ENCODE results near the gene MYMK.

The MYMK gene

GRCh38 chr9:133561976-133562554 lies 37.3 kb upstream of the MYMK start:
- no peak overlapping the region for H3K56ac ChIP-seq (ENCODE audit: low read length)
- H3K4me3 ChIP-seq (ENCODE audit: low read length): no peak overlapping the region
- H3K4me2 ChIP-seq (ENCODE audit: low read length): no peak overlapping the region
- H4K5ac ChIP-seq (ENCODE audit: low read length): no peak overlapping the region
- H3K27me3 ChIP-seq (ENCODE audit: insufficient read depth, low read length, poor library complexity): no peaks in the 10 kb centered on the region
- H3K4me1 ChIP-seq (ENCODE audit: control insufficient read depth, low read depth, low read length): peaks cover 12% of the 10 kb centered on the region
- H3K4ac ChIP-seq (ENCODE audit: low read depth, low read length): no peak overlapping the region
- H3K23ac ChIP-seq (ENCODE audit: low read length): no peak overlapping the region
- no peak overlapping the region for H3K27ac ChIP-seq (ENCODE audit: low read depth, low read length)
- H3K9ac ChIP-seq (ENCODE audit: low read length): no peak overlapping the region
- WGBS (ENCODE audit: extremely low coverage, insufficient coverage, low lambda C conversion rate): no CpG with 5 or more reads among the region's 32 CpGs
- no peak overlapping the region for H2AK5ac ChIP-seq (ENCODE audit: low read length)
- no peaks in the 10 kb centered on the region for H3K79me1 ChIP-seq (ENCODE audit: low read length)
- DNase-seq: no peak
- H3K18ac ChIP-seq (ENCODE audit: low read length): no peak overlapping the region
- H3K79me2 ChIP-seq (ENCODE audit: control insufficient read depth, insufficient read depth, low read length): no peaks in the 10 kb centered on the region
- no peak overlapping the region for H4K8ac ChIP-seq (ENCODE audit: low read depth, low read length)
- no peak overlapping the region for H2BK15ac ChIP-seq (replicated peaks; ENCODE audit: low read depth)
- no peak overlapping the region for H2BK120ac ChIP-seq (ENCODE audit: low read depth, low read length)
- H3K36me3 ChIP-seq (ENCODE audit: control insufficient read depth, insufficient read depth, low read length): no peaks in the 10 kb centered on the region
- no peak overlapping the region for H2BK5ac ChIP-seq (ENCODE audit: low read length)

- H3K4me1 ChIP-seq (ENCODE audit: control insufficient read depth, low read depth, low read length): peaks cover 12% of the 10 kb centered on the region
Measured at GRCh38 chr9:133560944-133561343, 36.2 kb upstream of the MYMK start.

GRCh38 chr9:133560311-133560710 lies 35.6 kb upstream of the MYMK start:
- H3K27me3 ChIP-seq (ENCODE audit: insufficient read depth, low read length, poor library complexity): no peaks in the 10 kb centered on the region
- no peaks in the 10 kb centered on the region for H3K79me2 ChIP-seq (ENCODE audit: control insufficient read depth, insufficient read depth, low read length)
- peaks cover 12% of the 10 kb centered on the region for H3K4me1 ChIP-seq (ENCODE audit: control insufficient read depth, low read depth, low read length)
- no peak overlapping the region for H2BK5ac ChIP-seq (ENCODE audit: low read length)
- H3K27ac ChIP-seq (ENCODE audit: low read depth, low read length): no peak overlapping the region
- H3K36me3 ChIP-seq (ENCODE audit: control insufficient read depth, insufficient read depth, low read length): no peaks in the 10 kb centered on the region
- H3K9ac ChIP-seq (ENCODE audit: low read length): no peak overlapping the region
- no CpG with 5 or more reads among the region's 15 CpGs for WGBS (ENCODE audit: extremely low coverage, insufficient coverage, low lambda C conversion rate)
- no peak overlapping the region for H3K4me2 ChIP-seq (ENCODE audit: low read length)
- no peak overlapping the region for H2BK120ac ChIP-seq (ENCODE audit: low read depth, low read length)
- H3K79me1 ChIP-seq (ENCODE audit: low read length): no peaks in the 10 kb centered on the region
- no peak overlapping the region for H2AK5ac ChIP-seq (ENCODE audit: low read length)
- H3K18ac ChIP-seq (ENCODE audit: low read length): no peak overlapping the region
- no peak overlapping the region for H4K8ac ChIP-seq (ENCODE audit: low read depth, low read length)
- no peak overlapping the region for H3K23ac ChIP-seq (ENCODE audit: low read length)
- DNase-seq: no peak
- no peak overlapping the region for H3K4me3 ChIP-seq (ENCODE audit: low read length)
- no peak overlapping the region for H4K5ac ChIP-seq (ENCODE audit: low read length)
- no peak overlapping the region for H3K4ac ChIP-seq (ENCODE audit: low read depth, low read length)
- peak overlapping the region; percentile 15 for H3K56ac ChIP-seq (ENCODE audit: low read length)
- H2BK15ac ChIP-seq (replicated peaks; ENCODE audit: low read depth): no peak overlapping the region

More at GRCh38 chr9:133560944-133561343, 36.2 kb upstream of the MYMK start:
- Histone ChIP-seq H3K27me3 (ENCODE audit: insufficient read depth, low read length, poor library complexity) (no peaks in the 10 kb centered on the region), H3K9ac (ENCODE audit: low read length) (no peak overlapping the region), H2AK5ac (ENCODE audit: low read length) (no peak overlapping the region), H3K27ac (ENCODE audit: low read depth, low read length) (no peak overlapping the region), H3K79me1 (ENCODE audit: low read length) (no peaks in the 10 kb centered on the region), H2BK120ac (ENCODE audit: low read depth, low read length) (no peak overlapping the region), H3K4me3 (ENCODE audit: low read length) (no peak overlapping the region), H4K8ac (ENCODE audit: low read depth, low read length) (no peak overlapping the region), H3K18ac (ENCODE audit: low read length) (no peak overlapping the region), H3K36me3 (ENCODE audit: control insufficient read depth, insufficient read depth, low read length) (no peaks in the 10 kb centered on the region), H3K4me2 (ENCODE audit: low read length) (no peak overlapping the region), H2BK5ac (ENCODE audit: low read length) (no peak overlapping the region), H2BK15ac (replicated peaks; ENCODE audit: low read depth) (no peak overlapping the region), H3K79me2 (ENCODE audit: control insufficient read depth, insufficient read depth, low read length) (no peaks in the 10 kb centered on the region), H3K23ac (ENCODE audit: low read length) (no peak overlapping the region), H3K56ac (ENCODE audit: low read length) (no peak overlapping the region), H3K4ac (ENCODE audit: low read depth, low read length) (no peak overlapping the region), H4K5ac (ENCODE audit: low read length) (no peak overlapping the region)
- no peak for DNase-seq
- no CpG with 5 or more reads among the region's 22 CpGs for WGBS (ENCODE audit: extremely low coverage, insufficient coverage, low lambda C conversion rate)

- Histone ChIP-seq H3K23ac (ENCODE audit: low read length) (no peak overlapping the region), H3K4ac (ENCODE audit: low read depth, low read length) (no peak overlapping the region), H3K27ac (ENCODE audit: low read depth, low read length) (peak overlapping the region; percentile 88), H3K79me2 (ENCODE audit: control insufficient read depth, insufficient read depth, low read length) (no peaks in the 10 kb centered on the region), H2AK5ac (ENCODE audit: low read length) (no peak overlapping the region), H3K4me2 (ENCODE audit: low read length) (peak overlapping the region; percentile 25), H3K36me3 (ENCODE audit: control insufficient read depth, insufficient read depth, low read length) (no peaks in the 10 kb centered on the region), H3K18ac (ENCODE audit: low read length) (peak overlapping the region; percentile 19), H3K4me1 (ENCODE audit: control insufficient read depth, low read depth, low read length) (peaks cover 12% of the 10 kb centered on the region), H3K9ac (ENCODE audit: low read length) (peak overlapping the region; percentile 5), H4K5ac (ENCODE audit: low read length) (peak overlapping the region; percentile 91), H2BK15ac (replicated peaks; ENCODE audit: low read depth) (no peak overlapping the region), H2BK120ac (ENCODE audit: low read depth, low read length) (peak overlapping the region; percentile 34), H3K56ac (ENCODE audit: low read length) (peak overlapping the region; percentile 64), H3K4me3 (ENCODE audit: low read length) (no peak overlapping the region), H4K8ac (ENCODE audit: low read depth, low read length) (no peak overlapping the region), H2BK5ac (ENCODE audit: low read length) (peak overlapping the region; percentile 44), H3K79me1 (ENCODE audit: low read length) (no peaks in the 10 kb centered on the region), H3K27me3 (ENCODE audit: insufficient read depth, low read length, poor library complexity) (no peaks in the 10 kb centered on the region)
- peak; percentile 94 for DNase-seq
- no CpG with 5 or more reads among the region's 31 CpGs for WGBS (ENCODE audit: extremely low coverage, insufficient coverage, low lambda C conversion rate)
Measured at GRCh38 chr9:133558191-133559126, 33.7 kb upstream of the MYMK start.

GRCh38 chr9:133557581-133557980 lies 32.8 kb upstream of the MYMK start:
- Histone ChIP-seq H3K4me2 (ENCODE audit: low read length) (no peak overlapping the region), H2BK5ac (ENCODE audit: low read length) (no peak overlapping the region), H3K9ac (ENCODE audit: low read length) (no peak overlapping the region), H3K4me3 (ENCODE audit: low read length) (no peak overlapping the region), H3K56ac (ENCODE audit: low read length) (peak overlapping the region; percentile 69), H4K8ac (ENCODE audit: low read depth, low read length) (no peak overlapping the region), H3K36me3 (ENCODE audit: control insufficient read depth, insufficient read depth, low read length) (no peaks in the 10 kb centered on the region), H3K79me2 (ENCODE audit: control insufficient read depth, insufficient read depth, low read length) (no peaks in the 10 kb centered on the region), H3K79me1 (ENCODE audit: low read length) (no peaks in the 10 kb centered on the region), H3K4me1 (ENCODE audit: control insufficient read depth, low read depth, low read length) (peaks cover 12% of the 10 kb centered on the region), H3K27me3 (ENCODE audit: insufficient read depth, low read length, poor library complexity) (no peaks in the 10 kb centered on the region), H3K18ac (ENCODE audit: low read length) (peak overlapping the region; percentile 6), H4K5ac (ENCODE audit: low read length) (no peak overlapping the region), H3K4ac (ENCODE audit: low read depth, low read length) (peak overlapping the region; percentile 23), H2BK15ac (replicated peaks; ENCODE audit: low read depth) (no peak overlapping the region), H2AK5ac (ENCODE audit: low read length) (no peak overlapping the region), H3K27ac (ENCODE audit: low read depth, low read length) (peak overlapping the region; percentile 7), H2BK120ac (ENCODE audit: low read depth, low read length) (peak overlapping the region; percentile 16), H3K23ac (ENCODE audit: low read length) (no peak overlapping the region)
- DNase-seq: no peak
- no CpG with 5 or more reads among the region's 9 CpGs for WGBS (ENCODE audit: extremely low coverage, insufficient coverage, low lambda C conversion rate)

Measured in mesendoderm (in vitro differentiated cells).